AG09309 (cell line): Measurements from ENCODE around the gene MOV10L1.
"Not testable (repeated sequence)": the region's sequence is repeated elsewhere in the genome, so short reads cannot be mapped to it uniquely, and the experiment has no call there.

Experiments used
- DNase-seq: peaks from one replicate; pipeline ENCODE4 v3.0.0-alpha.2; 2010; ENCODE audit warnings: low read depth
- H3K4me3 ChIP-seq: 2 replicates; pipeline ENCODE4 v1.5.1; 2011; ENCODE audit warnings: mild to moderate bottlenecking, low read depth, low read length, moderate library complexity; ENCODE audit not compliant: control insufficient read depth
- CTCF ChIP-seq: IDR thresholded peaks from 2 replicates; pipeline ENCODE4 v1.5.1; 2011; ENCODE audit warnings: mild to moderate bottlenecking, low read depth, low read length, inconsistent platforms; ENCODE audit not compliant: insufficient read depth, control insufficient read depth; ENCODE audit errors: missing control alignments

Gene MOV10L1

GRCh38 chr22:50085211-50085972 lies 4.4 kb upstream of the MOV10L1 start, which contains the start of gene MLC1:
Gene MLC1, minus strand, starts transcription at chr22:50085426. Its CDS starts 524 bp downstream, at chr22:50084902.
- no peak for DNase-seq
- H3K4me3 ChIP-seq, result no peak within 1 kb of the TSS
- TF ChIP-seq CTCF, result no peak

GRCh38 chr22:50086526-50086925 lies 3.3 kb upstream of the MOV10L1 start:
- peak; percentile 25 for DNase-seq
- no peak overlapping the region for H3K4me3 ChIP-seq
- no peak for TF ChIP-seq CTCF

GRCh38 chr22:50086975-50087374 lies 2.8 kb upstream of the MOV10L1 start:
- not testable (repeated sequence) for H3K4me3 ChIP-seq, DNase-seq

- no peak overlapping the region for H3K4me3 ChIP-seq
- TF ChIP-seq CTCF, result no peak
- DNase-seq, result no peak
Measured at GRCh38 chr22:50087646-50088045, 2.2 kb upstream of the MOV10L1 start.

GRCh38 chr22:50088096-50088495 lies 1.7 kb upstream of the MOV10L1 start:
- no peak overlapping the region for H3K4me3 ChIP-seq
- TF ChIP-seq CTCF, result no peak
- DNase-seq, result no peak

GRCh38 chr22:50089231-50089630 lies 575 bp upstream of the MOV10L1 start:
- no peak for TF ChIP-seq CTCF
- no peak for DNase-seq
- H3K4me3 ChIP-seq, result no peak overlapping the region

- TF ChIP-seq CTCF, result no peak
- DNase-seq, result no peak
- H3K4me3 ChIP-seq, result no peak overlapping the region
Measured at GRCh38 chr22:50090412-50090714, 557 bp downstream of the MOV10L1 start.
